ENCODE results near the gene C5orf52. TPM values are rescaled to one million over a fixed set of nuclear protein-coding genes. Genes with fewer than 3 reads are reported as not detected.

C5orf52 gene
- total and polyA plus RNA-seq, 2 donors (not counting 1 experiment from before 2014, with no cell fraction given): not detected

DNA sequence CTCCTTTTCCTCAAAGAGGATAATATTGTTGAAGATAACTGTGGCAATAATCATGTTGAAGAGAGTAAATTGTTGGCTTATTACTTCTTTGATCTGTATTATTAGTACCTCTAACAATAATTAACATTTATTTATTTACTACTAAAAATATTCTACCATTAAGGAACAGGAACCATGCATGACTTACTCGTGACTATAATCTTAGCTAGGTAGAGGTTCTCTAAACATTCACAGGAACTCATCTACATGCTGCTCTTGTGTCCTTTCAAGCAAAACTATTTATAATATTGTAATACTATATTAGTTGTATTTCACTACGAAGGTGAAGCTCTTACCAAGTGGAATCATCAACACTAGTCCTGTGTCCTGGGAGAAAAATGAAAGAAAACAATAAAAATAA, 22.2 kb upstream of the C5orf52 start:
- no peak for TF ChIP-seq EZH2 (IDR thresholded peaks at IDR 0.05; ENCODE audit: low read length, missing control alignments)
- Histone ChIP-seq H3K27ac (ENCODE audit: insufficient read depth, low read length) (no peak overlapping the region), H3K36me3 (ENCODE audit: control insufficient read depth, insufficient read depth, low read length) (no peaks in the 10 kb centered on the region), H3K4me3 (replicated peaks in 1 of 4; ENCODE audit: control extremely low read depth in 1 of 4, insufficient read depth in 1 of 4, low read depth in 3 of 4, low read length in 4 of 4) (no peak overlapping the region), H3K79me2 (ENCODE audit: control insufficient read depth, insufficient read depth, low read length) (no peaks in the 10 kb centered on the region), H3K27me3 (ENCODE audit: control insufficient read depth, insufficient read depth, low read length) (no peaks in the 10 kb centered on the region), H2AFZ (ENCODE audit: low read length) (no peak overlapping the region), H3K9me3 (ENCODE audit: control insufficient read depth, insufficient read depth, low read depth, low read length) (no peaks in the 10 kb centered on the region), H3K4me2 (ENCODE audit: extremely low read depth, insufficient read depth, low read length) (no peak overlapping the region), H4K20me1 (ENCODE audit: control insufficient read depth, extremely low read depth, insufficient read depth, low read length) (no peaks in the 10 kb centered on the region), H3K4me1 (ENCODE audit: control insufficient read depth, extremely low read depth, insufficient read depth, low read length) (no peaks in the 10 kb centered on the region), H3K9ac (ENCODE audit: insufficient read depth, low read length) (no peak overlapping the region)
- DNase-seq (ENCODE audit: low read depth in 2 of 2): no peak

DNA sequence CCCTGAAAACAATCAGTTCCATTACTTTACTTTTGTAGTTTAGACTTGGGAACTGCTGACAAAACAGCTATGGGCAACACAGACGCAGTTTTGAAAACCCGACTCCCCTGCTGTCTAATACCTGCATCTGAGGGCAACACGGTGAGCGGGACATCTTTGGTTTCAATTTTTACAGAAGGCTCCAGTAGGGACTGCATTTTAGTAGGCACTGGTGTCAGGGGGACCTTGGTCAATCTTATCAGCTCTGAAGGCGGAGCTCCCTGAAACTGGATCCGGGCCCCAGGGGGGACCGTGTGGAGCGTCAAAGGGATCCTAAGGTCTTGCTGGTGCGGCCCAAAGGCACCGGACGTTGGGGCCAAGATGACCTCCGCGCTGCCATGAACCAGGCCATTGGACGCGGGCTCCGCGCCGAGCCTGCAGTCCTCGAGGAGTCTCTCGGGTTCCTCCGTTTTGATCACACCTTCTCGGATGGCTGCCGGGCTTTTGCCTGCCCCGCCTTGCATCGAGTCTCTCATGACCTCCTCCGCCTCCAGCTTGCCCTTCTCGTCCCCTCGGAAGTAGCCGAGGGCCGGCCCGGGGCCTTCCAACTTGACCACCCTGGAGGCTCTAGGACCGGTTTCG, 20.2 kb upstream of the C5orf52 start:
- Histone ChIP-seq H3K36me3 (ENCODE audit: control insufficient read depth, insufficient read depth, low read length) (no peaks in the 10 kb centered on the region), H3K27ac (ENCODE audit: insufficient read depth, low read length) (no peak overlapping the region), H3K9ac (ENCODE audit: insufficient read depth, low read length) (no peak overlapping the region), H3K4me2 (ENCODE audit: extremely low read depth, insufficient read depth, low read length) (no peak overlapping the region), H3K27me3 (ENCODE audit: control insufficient read depth, insufficient read depth, low read length) (no peaks in the 10 kb centered on the region), H3K4me3 (replicated peaks in 1 of 4; ENCODE audit: control extremely low read depth in 1 of 4, insufficient read depth in 1 of 4, low read depth in 3 of 4, low read length in 4 of 4) (no peak overlapping the region), H3K79me2 (ENCODE audit: control insufficient read depth, insufficient read depth, low read length) (no peaks in the 10 kb centered on the region), H2AFZ (ENCODE audit: low read length) (peak overlapping the region; percentile 76), H4K20me1 (ENCODE audit: control insufficient read depth, extremely low read depth, insufficient read depth, low read length) (no peaks in the 10 kb centered on the region), H3K4me1 (ENCODE audit: control insufficient read depth, extremely low read depth, insufficient read depth, low read length) (no peaks in the 10 kb centered on the region), H3K9me3 (ENCODE audit: control insufficient read depth, insufficient read depth, low read depth, low read length) (no peaks in the 10 kb centered on the region)
- no peak for TF ChIP-seq EZH2 (IDR thresholded peaks at IDR 0.05; ENCODE audit: low read length, missing control alignments)
- TF ChIP-seq, protein P1, sequence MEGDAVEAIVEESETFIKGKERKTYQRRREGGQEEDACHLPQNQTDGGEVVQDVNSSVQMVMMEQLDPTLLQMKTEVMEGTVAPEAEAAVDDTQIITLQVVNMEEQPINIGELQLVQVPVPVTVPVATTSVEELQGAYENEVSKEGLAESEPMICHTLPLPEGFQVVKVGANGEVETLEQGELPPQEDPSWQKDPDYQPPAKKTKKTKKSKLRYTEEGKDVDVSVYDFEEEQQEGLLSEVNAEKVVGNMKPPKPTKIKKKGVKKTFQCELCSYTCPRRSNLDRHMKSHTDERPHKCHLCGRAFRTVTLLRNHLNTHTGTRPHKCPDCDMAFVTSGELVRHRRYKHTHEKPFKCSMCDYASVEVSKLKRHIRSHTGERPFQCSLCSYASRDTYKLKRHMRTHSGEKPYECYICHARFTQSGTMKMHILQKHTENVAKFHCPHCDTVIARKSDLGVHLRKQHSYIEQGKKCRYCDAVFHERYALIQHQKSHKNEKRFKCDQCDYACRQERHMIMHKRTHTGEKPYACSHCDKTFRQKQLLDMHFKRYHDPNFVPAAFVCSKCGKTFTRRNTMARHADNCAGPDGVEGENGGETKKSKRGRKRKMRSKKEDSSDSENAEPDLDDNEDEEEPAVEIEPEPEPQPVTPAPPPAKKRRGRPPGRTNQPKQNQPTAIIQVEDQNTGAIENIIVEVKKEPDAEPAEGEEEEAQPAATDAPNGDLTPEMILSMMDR (conservative IDR thresholded peaks at IDR 0.05 in 1 of 2, IDR thresholded peaks at IDR 0.05 in 1 of 2; ENCODE audit: low read depth in 1 of 2, low read length in 2 of 2): no peak
- no peak for DNase-seq (ENCODE audit: low read depth in 2 of 2)

DNA sequence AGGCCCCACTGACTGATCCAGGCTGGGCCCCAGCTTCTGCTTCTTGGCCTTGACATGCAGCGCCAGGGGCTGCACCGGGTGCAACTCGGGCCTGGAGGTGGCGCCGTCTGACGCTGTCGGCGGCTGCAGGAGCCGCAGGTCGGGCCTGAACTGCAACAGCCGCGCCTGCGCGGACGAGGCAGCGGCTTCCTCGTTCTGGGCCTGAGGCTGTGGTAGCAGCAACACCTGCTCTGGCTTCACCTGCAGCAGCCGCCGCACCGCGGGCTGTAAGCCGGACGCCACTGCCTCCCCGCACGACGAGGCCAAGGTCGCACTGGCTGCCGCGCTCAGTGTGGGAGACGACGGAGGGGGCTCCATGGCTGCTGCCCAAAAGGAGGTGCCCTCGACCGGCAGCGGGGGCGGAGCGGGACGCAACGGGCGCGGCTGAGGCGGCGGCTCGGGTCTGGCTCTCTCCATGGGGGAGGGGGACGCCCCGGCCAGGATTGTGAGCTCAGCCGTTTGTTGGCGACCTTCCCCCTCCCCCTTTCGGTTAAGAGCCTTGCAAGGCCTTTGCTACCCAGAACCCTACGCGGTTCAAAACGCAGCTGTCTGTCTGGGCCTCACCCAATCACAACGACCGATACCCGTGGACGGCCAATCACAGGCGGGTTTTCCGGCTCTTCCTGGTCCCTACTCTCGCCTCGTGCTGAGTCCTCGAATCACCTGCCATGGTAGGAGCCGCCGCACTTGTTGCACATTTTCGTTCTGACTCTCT, 19.5 kb upstream of the C5orf52 start:
- H3K4me2 ChIP-seq (ENCODE audit: extremely low read depth, insufficient read depth, low read length): no peak overlapping the region

More for the DNA sequence above, 19.5 kb upstream of the C5orf52 start:
- TF ChIP-seq EZH2 (IDR thresholded peaks at IDR 0.05; ENCODE audit: low read length, missing control alignments): no peak
- TF ChIP-seq, protein P1 (conservative IDR thresholded peaks at IDR 0.05 in 1 of 2, IDR thresholded peaks at IDR 0.05 in 1 of 2; ENCODE audit: low read depth in 1 of 2, low read length in 2 of 2): peak in 1 of 2 donors; percentile 22
- Histone ChIP-seq H3K36me3 (ENCODE audit: control insufficient read depth, insufficient read depth, low read length) (no peaks in the 10 kb centered on the region), H3K9ac (ENCODE audit: insufficient read depth, low read length) (no peak overlapping the region), H3K27me3 (ENCODE audit: control insufficient read depth, insufficient read depth, low read length) (no peaks in the 10 kb centered on the region), H3K27ac (ENCODE audit: insufficient read depth, low read length) (no peak overlapping the region), H3K4me3 (replicated peaks in 1 of 4; ENCODE audit: control extremely low read depth in 1 of 4, insufficient read depth in 1 of 4, low read depth in 3 of 4, low read length in 4 of 4) (peak overlapping the region in 1 of 4 experiments; percentile 32), H3K9me3 (ENCODE audit: control insufficient read depth, insufficient read depth, low read depth, low read length) (no peaks in the 10 kb centered on the region), H4K20me1 (ENCODE audit: control insufficient read depth, extremely low read depth, insufficient read depth, low read length) (no peaks in the 10 kb centered on the region), H2AFZ (ENCODE audit: low read length) (peak overlapping the region; percentile 76), H3K79me2 (ENCODE audit: control insufficient read depth, insufficient read depth, low read length) (no peaks in the 10 kb centered on the region), H3K4me1 (ENCODE audit: control insufficient read depth, extremely low read depth, insufficient read depth, low read length) (no peaks in the 10 kb centered on the region)
- peak; percentile 45 to 65 for DNase-seq (ENCODE audit: low read depth in 2 of 2)
